Temporal lobe (tissue), 1 donor: Measurements from ENCODE around the gene PRPF4. TPM values are rescaled to one million over a fixed set of nuclear protein-coding genes. Genes with fewer than 3 reads are reported as not detected.

Experiments
- total RNA-seq: library from RNA; depleted of rRNA; stranded (reverse); fragments of >200 nt; gene quantifications from one replicate; pipeline ENCODE4 v1.2.3, GENCODE V29; 2014

The PRPF4 gene
- total RNA-seq, 1 donor from 2014 or later: 17.0 TPM

Other genes with a start within 250 kb of the PRPF4 start
- gene ZFP37, start 218.9 kb upstream of the PRPF4 start, total RNA-seq: 21.9 TPM
- gene SLC31A2, start 124.7 kb upstream of the PRPF4 start, total RNA-seq: 3.7 TPM
- gene FKBP15, start 54.4 kb upstream of the PRPF4 start, total RNA-seq: 8.1 TPM
- 7.9 TPM for gene SLC31A1, start 54.1 kb upstream of the PRPF4 start, total RNA-seq
- 14.5 TPM for gene CDC26, start 86 bp upstream of the PRPF4 start, total RNA-seq
- not detected for gene RNF183, start 27.7 kb downstream of the PRPF4 start, total RNA-seq
- gene WDR31, start 64.6 kb downstream of the PRPF4 start, total RNA-seq: 2.7 TPM
- gene BSPRY, start 73.9 kb downstream of the PRPF4 start, total RNA-seq: 0.25 TPM
- 5.4 TPM for gene HDHD3, start 101.3 kb downstream of the PRPF4 start, total RNA-seq
- 14.3 TPM for gene ALAD, start 125.6 kb downstream of the PRPF4 start, total RNA-seq
- 26.8 TPM for gene POLE3, start 135.0 kb downstream of the PRPF4 start, total RNA-seq
- gene C9orf43, start 135.1 kb downstream of the PRPF4 start, total RNA-seq: 0.25 TPM
- gene RGS3, start 188.1 kb downstream of the PRPF4 start, total RNA-seq: 8.6 TPM